Measurements from ENCODE around the gene KCNQ1. TPM values are rescaled to one million over a fixed set of nuclear protein-coding genes. Genes with fewer than 3 reads are reported as not detected.

KCNQ1 gene
- total and polyA plus RNA-seq, 4 donors, result 15.4 to 41.7 (median 26.2) TPM

DNA sequence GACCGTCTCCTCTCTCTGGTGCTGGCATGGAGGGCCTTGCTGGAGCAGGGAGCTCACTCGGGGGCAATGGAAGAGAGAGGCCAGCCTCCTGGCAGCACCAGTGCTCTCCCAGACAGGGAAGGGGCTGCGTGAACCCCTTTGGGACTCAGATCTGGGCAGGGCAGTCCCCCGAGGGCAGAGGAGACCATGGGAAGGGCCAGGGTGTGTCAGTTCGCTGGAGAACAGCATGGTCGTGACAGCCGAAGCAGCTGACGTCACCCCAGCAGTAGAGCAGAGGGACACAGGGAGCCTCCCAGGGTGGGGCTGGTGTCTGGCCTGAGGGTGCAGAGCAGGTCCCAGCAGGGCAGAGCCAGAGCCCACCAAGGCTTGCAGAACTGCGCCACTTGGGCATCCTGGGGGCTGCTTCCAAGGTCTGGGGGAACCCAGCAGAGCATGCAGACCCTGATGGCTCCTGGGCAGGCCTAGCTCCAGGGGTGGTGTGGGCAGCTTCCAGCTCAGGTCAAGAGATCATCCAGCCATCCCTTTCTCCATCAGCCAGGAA is 326.0 kb downstream of the KCNQ1 start:
- Histone ChIP-seq H3K9me3 (ENCODE audit: control insufficient read depth in 4 of 4, insufficient read depth in 3 of 4, low read length in 3 of 4) (no peaks in the 10 kb centered on the region), H3K36me3 (ENCODE audit: control insufficient read depth in 4 of 4, insufficient read depth in 4 of 4, low read length in 4 of 4) (peaks cover 0 to 2% (median 0%) of the 10 kb centered on the region in 4 donors), H3K4me1 (ENCODE audit: control insufficient read depth in 5 of 5, insufficient read depth in 5 of 5, low read length in 5 of 5) (peaks cover 0 to 5% (median 0%) of the 10 kb centered on the region in 5 donors), H3K9ac (ENCODE audit: insufficient read depth in 1 of 2, low read length in 2 of 2) (no peak overlapping the region), H3K27ac (ENCODE audit: low read depth in 1 of 2, low read length in 1 of 2) (no peak overlapping the region), H3K27me3 (ENCODE audit: control insufficient read depth in 3 of 3, insufficient read depth in 3 of 3, low read length in 2 of 3) (no peaks in the 10 kb centered on the region), H3K4me3 (no peak overlapping the region)
- 94 to 95% methylated on average over 8 to 9 of the region's 9 CpGs for WGBS, 2 donors
- DNase-seq, result no peak
- TF ChIP-seq CTCF (IDR thresholded peaks at IDR 0.05; ENCODE audit: control extremely low read depth, extremely low read depth), result no peak
- ATAC-seq (ENCODE audit: insufficient read depth, low FRiP score), result no peak

- H3K27me3 ChIP-seq (ENCODE audit: control insufficient read depth in 3 of 3, insufficient read depth in 3 of 3, low read length in 2 of 3), result no peaks in the 10 kb centered on the region
- H3K4me1 ChIP-seq (ENCODE audit: control insufficient read depth in 5 of 5, insufficient read depth in 5 of 5, low read length in 5 of 5), result peaks cover 0 to 5% (median 0%) of the 10 kb centered on the region in 5 donors
- peaks cover 0 to 2% (median 0%) of the 10 kb centered on the region in 4 donors for H3K36me3 ChIP-seq (ENCODE audit: control insufficient read depth in 4 of 4, insufficient read depth in 4 of 4, low read length in 4 of 4)
- no peaks in the 10 kb centered on the region for H3K9me3 ChIP-seq (ENCODE audit: control insufficient read depth in 4 of 4, insufficient read depth in 3 of 4, low read length in 3 of 4)
- no peak for TF ChIP-seq CTCF (IDR thresholded peaks at IDR 0.05; ENCODE audit: control extremely low read depth, extremely low read depth)
- no peak overlapping the region for H3K4me3 ChIP-seq
- H3K9ac ChIP-seq (ENCODE audit: insufficient read depth in 1 of 2, low read length in 2 of 2), result no peak overlapping the region
- H3K27ac ChIP-seq (ENCODE audit: low read depth in 1 of 2, low read length in 1 of 2), result no peak overlapping the region
- no peak for ATAC-seq (ENCODE audit: insufficient read depth, low FRiP score)
- DNase-seq, result peak in 1 of 3 donors; percentile 9
- 92 to 94% methylated on average over 10 to 12 of the region's 12 CpGs for WGBS, 2 donors
These were observed 327.1 kb downstream of the KCNQ1 start for GRCh38 chr11:2771758-2772466.

DNA sequence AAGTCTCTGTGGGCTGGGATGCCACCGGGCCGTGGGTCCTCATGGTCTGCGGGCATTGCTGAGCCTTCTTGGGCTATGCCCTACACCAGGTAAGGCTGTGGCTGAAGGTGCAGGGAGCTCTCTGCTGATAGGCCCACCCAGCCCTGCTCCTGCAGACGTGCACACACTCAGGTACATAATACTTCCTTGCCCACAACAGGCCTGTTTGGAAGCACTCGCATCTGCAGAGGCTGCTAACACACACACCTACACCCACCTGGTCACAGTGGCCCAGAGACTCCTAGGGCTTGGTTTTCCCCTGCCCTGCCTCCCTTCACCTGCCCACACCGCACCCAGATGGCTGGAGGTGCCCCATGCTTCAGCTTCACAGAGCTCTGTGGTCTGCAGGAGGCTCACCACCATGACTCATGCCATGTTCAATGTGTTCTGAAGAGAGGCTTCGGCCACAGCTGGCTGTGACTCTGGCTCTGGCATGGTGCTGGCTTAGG is 327.8 kb downstream of the KCNQ1 start:
- peaks cover 0 to 8% (median 2%) of the 10 kb centered on the region in 5 donors for H3K4me1 ChIP-seq (ENCODE audit: control insufficient read depth in 5 of 5, insufficient read depth in 5 of 5, low read length in 5 of 5)
- H3K27ac ChIP-seq (ENCODE audit: low read depth in 1 of 2, low read length in 1 of 2), result no peak overlapping the region
- ATAC-seq (ENCODE audit: insufficient read depth, low FRiP score) (no peak), DNase-seq (no peak)
- H3K9me3 ChIP-seq (ENCODE audit: control insufficient read depth in 4 of 4, insufficient read depth in 3 of 4, low read length in 3 of 4), result no peaks in the 10 kb centered on the region
- 78 to 85% methylated on average over 7 of the region's 7 CpGs for WGBS, 2 donors
- no peaks in the 10 kb centered on the region for H3K27me3 ChIP-seq (ENCODE audit: control insufficient read depth in 3 of 3, insufficient read depth in 3 of 3, low read length in 2 of 3)
- H3K9ac ChIP-seq (ENCODE audit: insufficient read depth in 1 of 2, low read length in 2 of 2), result no peak overlapping the region
- TF ChIP-seq CTCF (IDR thresholded peaks at IDR 0.05; ENCODE audit: control extremely low read depth, extremely low read depth), result no peak
- no peak overlapping the region for H3K4me3 ChIP-seq
- peaks cover 0 to 2% (median 0%) of the 10 kb centered on the region in 4 donors for H3K36me3 ChIP-seq (ENCODE audit: control insufficient read depth in 4 of 4, insufficient read depth in 4 of 4, low read length in 4 of 4)
